ENCODE results near the gene DHPS. TPM values are rescaled to one million over a fixed set of nuclear protein-coding genes. Genes with fewer than 3 reads are reported as not detected.
"Not testable (repeated sequence)": the region's sequence is repeated elsewhere in the genome, so short reads cannot be mapped to it uniquely, and the experiment has no call there.

DHPS gene
- 10 to 100 TPM; 70.8 to 76.0 (median 74.4) TPM for polyA plus RNA-seq

GRCh38 chr19:12681074-12681987, at the start of gene DHPS:
DHPS (minus strand) TSS chr19:12681880; CDS start chr19:12681766, 114 bp downstream.
- Mint-ChIP-seq H3K27ac (peak within 1 kb of the TSS; percentile 93 to 98 (median 95)), H3K4me3 (peak within 1 kb of the TSS; percentile 94 to 99 (median 96)), H3K4me1 (peaks cover 27 to 30% of the 10 kb centered on the region in 2 donors), H3K27me3 (ENCODE audit: low read depth in 3 of 3) (peaks cover 14 to 23% (median 22%) of the 10 kb centered on the region in 3 donors), H3K36me3 (peaks cover 7 to 17% (median 9%) of the 10 kb centered on the region in 3 donors), H3K9me3 (no peaks in the 10 kb centered on the region)
- peak; percentile 91 to 95 (median 93) for DNase-seq

DNA sequence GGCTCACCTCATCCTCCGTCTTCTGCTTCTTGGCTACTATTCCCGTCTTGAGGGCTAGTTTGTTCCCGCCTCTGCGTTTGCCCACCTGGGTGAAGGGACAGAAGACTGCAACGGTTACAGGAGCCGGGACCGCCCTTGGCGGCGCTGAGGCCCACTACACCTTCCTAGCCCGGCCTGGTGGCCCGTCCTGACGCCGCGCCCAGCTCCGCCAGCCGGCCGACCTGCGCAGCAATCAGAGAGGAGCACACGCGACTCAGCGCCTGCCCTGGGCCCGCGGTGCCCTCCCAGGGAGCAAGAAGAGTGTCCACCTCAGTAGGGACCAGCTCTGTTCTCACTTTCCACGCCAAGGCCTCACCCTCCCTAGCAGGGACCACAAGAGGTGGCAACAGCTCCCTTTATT, 49.7 kb upstream of the DHPS start:
- no peak overlapping the region for H3K27ac Mint-ChIP-seq
- peaks cover 12 to 19% (median 16%) of the 10 kb centered on the region in 3 donors for H3K27me3 Mint-ChIP-seq (ENCODE audit: low read depth in 3 of 3)
- H3K4me1 Mint-ChIP-seq: peaks cover 29 to 37% of the 10 kb centered on the region in 2 donors
- H3K9me3 Mint-ChIP-seq: no peaks in the 10 kb centered on the region
- H3K4me3 Mint-ChIP-seq: peak overlapping the region in 1 of 5 donors; percentile 15
- DNase-seq: no peak
- peaks cover 7 to 22% (median 8%) of the 10 kb centered on the region in 3 donors for H3K36me3 Mint-ChIP-seq

DNA sequence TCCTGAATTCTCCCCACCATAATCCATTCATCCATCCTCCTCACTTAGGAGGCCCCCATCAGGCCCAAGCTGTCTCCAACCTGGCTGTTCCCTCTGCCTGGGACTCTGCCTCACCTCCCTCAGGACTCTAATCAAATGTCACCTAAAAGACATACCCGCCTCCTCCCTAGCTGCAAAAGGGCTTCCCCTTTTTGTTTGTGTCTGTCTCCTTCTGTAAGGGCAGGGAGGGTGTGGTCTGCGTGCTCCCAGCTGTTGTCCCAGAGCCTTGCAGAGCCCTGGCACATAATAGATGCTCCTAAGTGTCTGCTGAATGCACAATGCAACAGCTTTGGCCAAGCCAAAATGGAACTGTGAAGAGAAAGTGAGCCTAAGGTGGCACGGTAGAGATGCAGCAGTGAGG, 48.4 kb upstream of the DHPS start:
- peaks cover 29 to 38% of the 10 kb centered on the region in 2 donors for H3K4me1 Mint-ChIP-seq
- H3K36me3 Mint-ChIP-seq: peaks cover 7 to 22% (median 8%) of the 10 kb centered on the region in 3 donors
- peaks cover 12 to 16% (median 15%) of the 10 kb centered on the region in 3 donors for H3K27me3 Mint-ChIP-seq (ENCODE audit: low read depth in 3 of 3)
- DNase-seq: no peak
- H3K4me3 Mint-ChIP-seq: no peak overlapping the region
- peak overlapping the region in 2 of 6 donors; percentile 21 to 32 for H3K27ac Mint-ChIP-seq
- no peaks in the 10 kb centered on the region for H3K9me3 Mint-ChIP-seq

- Mint-ChIP-seq H3K4me3 (no peak overlapping the region), H3K27ac (no peak overlapping the region), H3K36me3 (peaks cover 7 to 22% (median 13%) of the 10 kb centered on the region in 3 donors), H3K9me3 (no peaks in the 10 kb centered on the region), H3K27me3 (ENCODE audit: low read depth in 3 of 3) (peaks cover 2 to 9% (median 8%) of the 10 kb centered on the region in 3 donors), H3K4me1 (peaks cover 32 to 44% of the 10 kb centered on the region in 2 donors)
- DNase-seq: no peak
Measured at GRCh38 chr19:12727745-12728433, 46.2 kb upstream of the DHPS start.

DNA sequence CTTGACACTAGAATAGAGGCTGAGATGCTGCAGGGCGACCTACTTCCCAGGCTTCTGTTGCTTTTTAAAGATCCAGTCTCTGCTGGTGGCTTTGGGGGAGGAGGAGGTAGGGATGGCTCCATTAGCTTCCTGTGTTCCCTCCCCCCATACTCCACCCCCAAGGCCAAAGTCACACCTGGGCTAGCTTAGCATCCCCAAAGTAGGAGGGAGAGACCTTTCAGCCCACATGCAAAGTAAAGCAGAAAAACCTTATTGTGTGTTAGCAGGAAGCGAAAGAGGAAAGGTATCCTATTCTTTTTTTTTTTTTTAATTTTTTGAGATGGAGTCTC, 45.3 kb upstream of the DHPS start:
- Mint-ChIP-seq H3K27me3 (ENCODE audit: low read depth in 3 of 3) (peaks cover 10 to 16% (median 13%) of the 10 kb centered on the region in 3 donors), H3K9me3 (no peaks in the 10 kb centered on the region), H3K4me1 (peaks cover 30 to 41% of the 10 kb centered on the region in 2 donors), H3K36me3 (peaks cover 7 to 22% (median 13%) of the 10 kb centered on the region in 3 donors), H3K27ac (no peak overlapping the region), H3K4me3 (no peak overlapping the region)
- no peak for DNase-seq

DNA sequence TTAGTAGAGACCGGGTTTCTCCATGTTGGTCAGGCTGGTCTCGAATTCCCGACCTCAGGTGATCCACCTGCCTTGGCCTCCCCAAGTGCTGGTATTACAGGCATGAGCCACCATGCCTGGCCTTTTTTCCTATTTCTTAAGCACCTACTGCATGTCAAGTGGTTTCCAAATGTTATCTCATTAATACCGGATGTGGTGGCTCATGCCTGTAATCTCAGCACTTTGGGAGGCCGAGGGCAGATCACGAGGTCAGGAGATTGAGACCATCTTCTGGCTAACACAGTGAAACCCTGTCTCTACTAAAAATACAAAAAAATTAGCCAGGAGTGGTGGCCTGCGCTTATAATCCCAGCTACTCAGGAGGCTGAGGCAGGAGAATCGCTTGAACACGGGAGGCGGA, 43.9 kb upstream of the DHPS start:
- Mint-ChIP-seq H3K27me3 (ENCODE audit: low read depth in 3 of 3) (peaks cover 16 to 19% (median 19%) of the 10 kb centered on the region in 3 donors), H3K4me1 (peaks cover 36 to 50% of the 10 kb centered on the region in 2 donors), H3K36me3 (peaks cover 7 to 20% (median 13%) of the 10 kb centered on the region in 3 donors)
- H3K9me3 Mint-ChIP-seq, H3K4me3 Mint-ChIP-seq, DNase-seq, H3K27ac Mint-ChIP-seq: not testable (repeated sequence)

DNA sequence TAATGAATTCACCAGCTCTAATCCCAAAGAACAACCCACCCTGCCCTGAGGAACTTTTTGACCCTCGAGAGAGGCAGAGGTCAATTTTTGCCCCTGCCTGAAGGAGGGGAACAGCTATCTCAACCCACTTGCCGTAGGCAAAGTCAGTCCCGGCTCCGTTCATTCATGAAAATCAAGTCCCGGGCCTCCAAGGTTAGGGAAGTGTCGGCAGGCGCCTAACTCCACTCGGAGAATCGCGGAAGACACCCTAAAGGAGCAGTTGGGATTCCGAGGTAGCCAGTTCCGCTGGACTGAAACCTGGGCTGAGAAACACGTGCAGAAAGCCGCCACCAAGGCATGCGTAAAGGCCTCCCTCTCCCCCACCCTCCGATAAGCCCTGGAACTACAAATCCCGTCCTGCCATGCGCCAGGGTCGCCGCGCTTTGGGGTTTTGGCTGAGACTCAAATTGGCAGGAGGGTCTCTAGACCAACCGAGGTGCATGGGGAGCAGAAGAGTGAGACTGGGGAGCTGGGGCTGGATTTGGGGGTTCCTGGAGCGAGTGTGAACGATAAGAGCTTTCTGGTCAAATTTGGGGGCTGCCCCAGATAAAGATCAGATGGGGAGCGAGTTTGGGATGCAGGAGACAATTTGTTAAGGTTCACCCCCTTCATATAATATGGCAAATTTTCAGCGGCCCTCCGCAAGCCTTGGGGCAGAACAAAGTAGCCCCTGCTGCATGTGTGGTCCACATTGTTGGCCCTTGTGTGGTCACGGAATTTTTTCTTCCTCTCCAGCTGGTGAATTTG, 42.2 kb upstream of the DHPS start, which contains the start of gene TNPO2:
Gene TNPO2 (minus strand): TSS at position 292 of the 786 bp plus-strand sequence. CDS start 2,955 bp downstream, outside the sequence.
- peaks cover 19 to 21% (median 19%) of the 10 kb centered on the region in 3 donors for H3K27me3 Mint-ChIP-seq (ENCODE audit: low read depth in 3 of 3)
- peak; percentile 38 to 41 (median 39) for DNase-seq
- peaks cover 39 to 49% of the 10 kb centered on the region in 2 donors for H3K4me1 Mint-ChIP-seq

DNA sequence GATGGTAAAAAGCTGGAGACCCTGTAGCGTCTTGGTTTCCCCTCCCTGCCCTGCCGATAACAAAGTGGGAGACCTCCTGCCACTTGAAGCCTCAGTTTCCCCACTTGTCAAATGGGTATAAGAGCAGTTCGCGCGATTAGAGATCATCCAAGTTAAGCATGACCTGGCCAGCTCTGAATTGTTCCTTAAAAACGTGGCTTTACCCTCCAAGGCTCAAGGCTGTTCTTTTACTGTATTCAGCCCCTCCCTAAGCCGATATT, 41.6 kb upstream of the DHPS start:
- Mint-ChIP-seq H3K4me1 (peaks cover 41 to 54% of the 10 kb centered on the region in 2 donors), H3K27me3 (ENCODE audit: low read depth in 3 of 3) (peaks cover 19 to 21% (median 19%) of the 10 kb centered on the region in 3 donors), H3K27ac (peak overlapping the region; percentile 92 to 95 (median 93)), H3K9me3 (no peaks in the 10 kb centered on the region), H3K36me3 (peaks cover 0 to 11% (median 8%) of the 10 kb centered on the region in 3 donors), H3K4me3 (peak overlapping the region; percentile 90 to 96 (median 93))
- DNase-seq: no peak

More for the DNA sequence above, 42.2 kb upstream of the DHPS start, which contains the start of gene TNPO2:
- Mint-ChIP-seq H3K36me3 (peaks cover 0 to 11% (median 8%) of the 10 kb centered on the region in 3 donors), H3K4me3 (peak within 1 kb of the TSS; percentile 90 to 96 (median 93)), H3K27ac (peak within 1 kb of the TSS; percentile 92 to 95 (median 93)), H3K9me3 (no peaks in the 10 kb centered on the region)

GRCh38 chr19:12722566-12723380, 41.1 kb upstream of the DHPS start:
- Mint-ChIP-seq H3K27ac (peak overlapping the region; percentile 92 to 95 (median 93)), H3K9me3 (no peaks in the 10 kb centered on the region), H3K4me3 (peak overlapping the region; percentile 90 to 96 (median 93)), H3K4me1 (peaks cover 41 to 54% of the 10 kb centered on the region in 2 donors), H3K27me3 (ENCODE audit: low read depth in 3 of 3) (peaks cover 16 to 21% (median 19%) of the 10 kb centered on the region in 3 donors), H3K36me3 (peaks cover 0 to 8% (median 7%) of the 10 kb centered on the region in 3 donors)
- DNase-seq: peak; percentile 93 to 94 (median 93)

DNA sequence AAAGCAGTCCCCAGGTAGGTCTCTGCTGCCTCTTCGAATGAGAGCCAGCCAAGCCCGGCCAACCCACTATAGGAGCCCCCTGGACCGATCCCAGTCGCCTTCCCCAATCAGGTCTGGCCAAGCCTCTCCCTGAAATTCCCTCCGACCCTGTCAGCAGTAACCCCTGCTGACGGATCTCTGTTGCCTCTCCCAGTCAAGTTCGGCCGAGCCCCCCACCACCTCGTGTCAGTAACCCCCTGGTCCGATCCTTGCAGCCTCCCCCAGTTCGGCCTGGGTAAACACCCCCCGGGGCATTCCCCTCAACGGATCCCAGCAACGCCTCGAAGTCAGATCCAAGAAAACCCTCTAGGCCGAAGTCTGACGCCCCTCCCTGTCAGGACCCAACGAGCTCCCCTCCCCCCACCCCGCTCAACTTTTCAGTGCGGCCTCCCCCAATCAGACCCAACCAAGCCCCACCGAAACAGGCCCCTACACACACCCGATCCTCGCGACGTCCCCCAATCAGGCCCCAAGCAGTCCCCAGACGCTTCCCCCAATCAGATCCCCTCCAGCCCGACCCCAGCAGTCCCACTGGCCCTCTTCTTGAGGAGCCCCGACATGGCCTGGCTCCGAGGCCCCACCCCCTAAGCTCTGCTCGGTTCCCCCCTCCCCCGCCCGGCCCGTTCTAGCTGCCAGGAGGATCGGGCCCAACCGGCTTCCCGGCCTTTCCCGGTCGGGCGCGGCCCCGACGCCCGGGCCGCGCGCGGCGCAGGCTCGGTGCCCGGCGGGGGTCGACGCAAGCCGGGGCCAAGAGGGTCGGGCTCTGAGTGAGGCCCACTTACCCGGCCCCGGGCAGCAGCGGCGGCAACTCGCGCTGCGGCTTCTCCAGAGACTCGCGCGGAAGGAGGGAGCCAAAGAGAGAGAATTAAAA, 40.2 kb upstream of the DHPS start:
- Mint-ChIP-seq H3K4me3 (peak overlapping the region; percentile 92 to 96 (median 93)), H3K27me3 (ENCODE audit: low read depth in 3 of 3) (peaks cover 18 to 21% (median 19%) of the 10 kb centered on the region in 3 donors), H3K4me1 (peaks cover 41 to 54% of the 10 kb centered on the region in 2 donors), H3K9me3 (no peaks in the 10 kb centered on the region), H3K36me3 (peaks cover 0 to 8% (median 6%) of the 10 kb centered on the region in 3 donors), H3K27ac (peak overlapping the region; percentile 79 to 95 (median 93))
- peak in 2 of 3 donors; percentile 44 to 52 for DNase-seq

DNA sequence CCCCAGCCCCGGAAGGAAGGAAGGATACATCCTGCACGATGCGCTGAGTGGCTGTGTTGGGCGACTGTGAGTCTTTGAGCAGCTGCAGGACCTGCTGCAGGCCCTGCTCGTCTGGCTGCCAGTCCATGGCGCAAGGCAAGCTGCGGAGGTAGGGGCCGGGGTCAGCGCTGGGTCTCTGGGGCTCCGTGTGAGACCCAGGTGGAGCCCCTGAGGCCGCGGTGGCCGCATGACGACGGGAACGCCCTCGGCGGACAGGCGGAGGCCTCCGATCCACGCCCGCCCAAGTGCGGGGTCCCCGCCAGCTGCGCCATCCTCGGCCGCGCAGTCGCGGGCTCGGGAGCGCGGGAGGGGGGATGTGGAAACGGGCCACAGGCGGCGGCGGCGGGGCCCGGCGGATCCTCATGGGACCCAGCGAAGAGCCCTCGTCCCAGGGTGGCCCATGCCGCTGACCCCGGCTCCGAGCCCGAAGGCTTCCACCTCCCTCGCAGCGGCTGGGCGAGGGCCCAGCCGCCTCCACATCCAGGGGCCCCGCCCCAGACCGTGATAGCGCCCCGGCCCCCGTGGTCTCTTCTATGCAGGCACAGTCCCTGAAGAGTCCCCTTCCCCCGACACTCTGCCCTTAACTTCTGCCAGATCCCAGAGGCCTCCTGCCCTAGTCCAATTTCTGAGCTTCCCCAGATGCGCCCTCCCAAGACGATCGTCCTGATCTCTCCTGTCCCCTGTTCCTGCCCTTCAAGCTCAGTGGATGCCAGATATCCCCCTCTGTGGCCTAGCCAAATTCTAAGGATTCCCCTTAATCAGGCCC, 39.4 kb upstream of the DHPS start:
- Mint-ChIP-seq H3K4me3 (peak overlapping the region; percentile 87 to 93 (median 88)), H3K4me1 (peaks cover 41 to 47% of the 10 kb centered on the region in 2 donors), H3K9me3 (no peaks in the 10 kb centered on the region), H3K27ac (peak overlapping the region; percentile 71 to 94 (median 84)), H3K27me3 (ENCODE audit: low read depth in 3 of 3) (peaks cover 18 to 21% (median 19%) of the 10 kb centered on the region in 3 donors), H3K36me3 (peaks cover 0 to 4% (median 4%) of the 10 kb centered on the region in 3 donors)
- DNase-seq: no peak
